Left lung (tissue), 10 donors: ENCODE results near the gene ETV5. TPM values are rescaled to one million over a fixed set of nuclear protein-coding genes. Genes with fewer than 3 reads are reported as not detected.
A peak's percentile ranks its signal among the peaks of the same experiment; 100 is the strongest.

Experiments used
- ATAC-seq: fragments of 200-7000 bp; cut with Tn5 transposase; one replicate; pipeline ENCODE4 v1.9.1; 2020; ENCODE audit warnings: moderate library complexity
- DNase-seq, 4 donors: peaks; one replicate each; pipeline ENCODE4 v3.0.0-alpha.2; 2013 to 2020
- H3K27ac ChIP-seq, 2 donors: fragments of 200-600 bp; sonication (generic) in 1 of 2; one replicate each; pipeline versions ENCODE4 v1.5.0 to v1.8.0; 2020 to 2021
- H3K27me3 ChIP-seq, 2 donors: fragments of 200-600 bp; sonication (generic) in 1 of 2; one replicate each; pipeline versions ENCODE4 v1.5.0 to v1.8.0; 2020 to 2021
- H3K36me3 ChIP-seq, 2 donors: fragments of 200-600 bp; sonication (generic) in 1 of 2; one replicate each; pipeline versions ENCODE4 v1.5.0 to v1.8.0; 2020 to 2021
- H3K4me1 ChIP-seq, 2 donors: fragments of 200-600 bp; one replicate each; pipeline ENCODE4 v1.8.0; 2021
- H3K4me3 ChIP-seq, 2 donors: fragments of 200-600 bp; sonication (generic) in 1 of 2; one replicate each; pipeline versions ENCODE4 v1.5.0 to v1.8.0; 2020 to 2021; ENCODE audit warnings: mild to moderate bottlenecking in 1 of 2
- H3K9me3 ChIP-seq, 2 donors: fragments of 200-600 bp; sonication (generic) in 1 of 2; one replicate each; pipeline versions ENCODE4 v1.5.0 to v1.8.0; 2020 to 2021
- CTCF ChIP-seq, 2 donors: fragments of 200-600 bp; sonication (generic) in 1 of 2; IDR thresholded peaks; one replicate each; pipeline versions ENCODE4 v1.5.0 to v1.8.0; 2021; ENCODE audit warnings: antibody characterized with exemption in 2 of 2
- intact Hi-C, 2 donors: fragments of 100-400 bp; cut with DNase I; formaldehyde crosslinking; loops; one replicate each; pipeline versions ENCODE4 v1.11.2 to v1.14.2; 2022
- polyA plus RNA-seq, 6 donors: library from polyadenylated mRNA; unstranded; fragments of 120-200 nt; gene quantifications; one replicate each; pipeline ENCODE4 v1.2.1, GENCODE V29; 2013; ENCODE audit not compliant: insufficient read length in 6 of 6
- total RNA-seq, 2 donors: library from RNA; stranded (reverse); fragmentation: NEBNext Ultra II Directional; extraction: Animal tissue kit (Norgen Biotek cat#: 25700); gene quantifications; one replicate each; pipeline ENCODE4 v1.2.1, GENCODE V29; 2021
- donor health status: DM: no; HTN: yes; CAD: no.
- donor health status: DM: no; HTN: no; CAD: no.

The ETV5 gene
- total and polyA plus RNA-seq, 8 donors, result 40.7 to 332 (median 266) TPM

- Histone ChIP-seq H3K27ac (no peak overlapping the region), H3K4me3 (no peak overlapping the region), H3K27me3 (no peaks in the 10 kb centered on the region), H3K36me3 (no peaks in the 10 kb centered on the region), H3K9me3 (no peaks in the 10 kb centered on the region), H3K4me1 (peaks cover 0 to 5% of the 10 kb centered on the region in 2 donors)
- TF ChIP-seq CTCF (IDR thresholded peaks at IDR 0.05), result no peak
- DNase-seq, result no peak
- ATAC-seq, result no peak
- intact Hi-C loops, result no loop called here
Measured at GRCh38 chr3:186144257-186144656, 35.4 kb upstream of the ETV5 start.

GRCh38 chr3:186143250-186143649 is 34.4 kb upstream of the ETV5 start:
- intact Hi-C loops, result no loop called here
- no peak overlapping the region for H3K4me3 ChIP-seq
- H3K27me3 ChIP-seq, result no peaks in the 10 kb centered on the region
- H3K4me1 ChIP-seq, result no peaks in the 10 kb centered on the region
- ATAC-seq, result no peak
- DNase-seq, result no peak
- H3K9me3 ChIP-seq, result no peaks in the 10 kb centered on the region
- H3K27ac ChIP-seq, result no peak overlapping the region
- H3K36me3 ChIP-seq, result no peaks in the 10 kb centered on the region
- no peak for TF ChIP-seq CTCF (IDR thresholded peaks at IDR 0.05)

GRCh38 chr3:186142393-186142932 is 33.6 kb upstream of the ETV5 start:
- H3K4me1 ChIP-seq, result no peaks in the 10 kb centered on the region
- H3K36me3 ChIP-seq, result no peaks in the 10 kb centered on the region
- H3K27ac ChIP-seq, result no peak overlapping the region
- H3K4me3 ChIP-seq, result no peak overlapping the region
- ATAC-seq (no peak), DNase-seq (no peak)
- TF ChIP-seq CTCF (IDR thresholded peaks at IDR 0.05), result no peak
- H3K27me3 ChIP-seq, result no peaks in the 10 kb centered on the region
- no peaks in the 10 kb centered on the region for H3K9me3 ChIP-seq
- intact Hi-C loops, result no loop called here

- intact Hi-C loops, result no loop called here
- Histone ChIP-seq H3K27me3 (no peaks in the 10 kb centered on the region), H3K27ac (no peak overlapping the region), H3K4me1 (no peaks in the 10 kb centered on the region), H3K9me3 (no peaks in the 10 kb centered on the region), H3K4me3 (no peak overlapping the region), H3K36me3 (no peaks in the 10 kb centered on the region)
- TF ChIP-seq CTCF (IDR thresholded peaks at IDR 0.05), result no peak
- DNase-seq, result no peak
- ATAC-seq, result no peak
Measured at GRCh38 chr3:186141790-186142189, 32.9 kb upstream of the ETV5 start.

GRCh38 chr3:186138272-186138981 is 29.5 kb upstream of the ETV5 start:
- ATAC-seq (peak; percentile 62), DNase-seq (peak in 1 of 4 donors; percentile 28)
- no peak for TF ChIP-seq CTCF (IDR thresholded peaks at IDR 0.05)
- H3K4me1 ChIP-seq, result no peaks in the 10 kb centered on the region
- H3K27ac ChIP-seq, result no peak overlapping the region
- H3K36me3 ChIP-seq, result no peaks in the 10 kb centered on the region
- H3K27me3 ChIP-seq, result no peaks in the 10 kb centered on the region
- H3K4me3 ChIP-seq, result no peak overlapping the region
- H3K9me3 ChIP-seq, result no peaks in the 10 kb centered on the region
- intact Hi-C loops, result no loop called here
